Stomach (tissue), 9 donors: ENCODE measurements around the gene ZNF396. TPM values are rescaled to one million over a fixed set of nuclear protein-coding genes. Genes with fewer than 3 reads are reported as not detected.

ENCODE experiments used
- DNase-seq, 2 donors: peaks; one replicate each; pipeline versions ENCODE4 v3.0.0 to v3.0.0-alpha.2; 2013 to 2019
- H3K27ac ChIP-seq, 5 donors: fragments of 200-600 bp in 4 of 5; sonication (generic) in 4 of 5; one replicate each; pipeline ENCODE4 v1.5.1; 2013 to 2019; ENCODE audit warnings: mild to moderate bottlenecking in 1 of 5, moderate library complexity in 1 of 5
- H3K27me3 ChIP-seq, 3 donors: fragments of 200-600 bp; sonication (generic); one replicate each; pipeline ENCODE4 v1.5.1; 2017 to 2019; ENCODE audit warnings: mixed run types in 1 of 3
- H3K36me3 ChIP-seq, 4 donors: fragments of 200-600 bp; sonication (generic); 1 replicate in 3 of 4; 2 replicates in 1 of 4; pipeline ENCODE4 v1.5.1; 2016 to 2019
- H3K4me1 ChIP-seq, 4 donors: fragments of 200-600 bp; sonication (generic); one replicate each; pipeline ENCODE4 v1.5.1; 2016 to 2019
- H3K4me3 ChIP-seq, 4 donors: fragments of 200-600 bp; sonication (generic) in 3 of 4; one replicate each; pipeline ENCODE4 v1.5.1; 2016 to 2019; ENCODE audit warnings: mild to moderate bottlenecking in 1 of 4
- H3K9me3 ChIP-seq, 4 donors: fragments of 200-600 bp; sonication (generic); one replicate each; pipeline ENCODE4 v1.5.1; 2016 to 2019
- EP300 ChIP-seq: sonication (generic); formaldehyde crosslinking; IDR thresholded peaks from one replicate; pipeline ENCODE4 v1.6.1; 2017; ENCODE audit warnings: antibody characterized with exemption
- POLR2A ChIP-seq, 4 donors: fragments of 450-650 bp; IDR thresholded peaks; one replicate each; pipeline ENCODE4 v1.6.1; 2016; ENCODE audit warnings: antibody characterized with exemption in 4 of 4, control low read depth in 2 of 4, mild to moderate bottlenecking in 1 of 4, moderate library complexity in 1 of 4
- POLR2AphosphoS5 ChIP-seq, 3 donors: sonication (generic); formaldehyde crosslinking; IDR thresholded peaks; one replicate each; pipeline ENCODE4 v1.6.1; 2016; ENCODE audit warnings: antibody characterized with exemption in 3 of 3
- WGBS, 5 donors: extraction: QIAGEN DNeasy Blood & Tissue Kit in 3 of 5; methylation state at CpG; one replicate each; pipeline versions ENCODE4 v1.1.5 to v1.1.7; 2013 to 2018; 5-methylcytosine and 5-hydroxymethylcytosine counted together
- intact Hi-C: fragments of 100-400 bp; cut with DNase I; formaldehyde crosslinking; loops from one replicate; pipeline ENCODE4 v1.15.1; 2023; ENCODE audit warnings: low total_unique reads
- polyA plus RNA-seq, 3 donors: library from polyadenylated mRNA; stranded (reverse); fragments of 200-250 nt; gene quantifications; one replicate each; pipeline ENCODE4 v1.2.3, GENCODE V29; 2013
- total RNA-seq, 5 donors: library from RNA; depleted of rRNA; stranded (reverse); fragments of >200 nt; gene quantifications; one replicate each; pipeline versions ENCODE4 v1.1.0 to v1.2.3, GENCODE V29; 2014 to 2016
- TF ChIP-seq, protein P1 (sequence below), 7 experiments: fragments of 450-650 bp in 4 of 7; fragments of 200-600 bp in 3 of 7; sonication (generic) in 3 of 7; IDR thresholded peaks; one replicate each; pipeline ENCODE4 v1.5.1; 2016 to 2019; ENCODE audit warnings: antibody characterized with exemption in 7 of 7, control low read depth in 2 of 7, mild to moderate bottlenecking in 1 of 7
- donor health status: healthy with polysubstance abuse.
- donor health status: Bipolar disorder and iron deficiency.
- donor health status: healthy.

ZNF396 gene
- total and polyA plus RNA-seq, 8 donors, result 1.3 to 7.6 (median 4.3) TPM; not detected in 1

DNA sequence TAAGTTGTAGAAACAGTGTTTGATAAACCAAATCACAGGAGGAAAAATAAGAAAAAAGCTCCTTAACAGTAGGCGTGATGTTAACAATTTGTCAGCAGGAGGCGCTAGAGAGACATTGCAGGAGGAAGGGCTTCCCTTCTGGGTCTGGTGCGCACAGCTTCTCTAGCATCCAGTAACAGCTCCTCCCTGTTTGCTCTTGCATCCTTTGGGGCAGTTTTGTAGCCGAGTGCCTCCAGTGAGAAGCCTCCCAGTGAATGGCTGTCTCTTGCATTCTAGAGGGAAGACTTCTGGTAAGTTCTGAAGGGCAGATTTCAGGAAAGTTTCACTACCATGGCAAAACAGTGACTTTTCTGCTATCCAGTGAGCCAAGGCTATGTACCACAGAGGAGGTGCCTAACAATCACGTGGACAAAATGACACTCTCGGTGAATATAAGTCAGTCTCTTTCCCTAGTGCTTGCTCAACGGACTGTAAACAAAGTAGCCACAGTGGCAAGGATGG is 9.5 kb upstream of the ZNF396 start:
- no peaks in the 10 kb centered on the region for H3K4me1 ChIP-seq
- peaks cover 0 to 5% (median 0%) of the 10 kb centered on the region in 3 donors for H3K27me3 ChIP-seq
- no peak overlapping the region for H3K4me3 ChIP-seq
- H3K36me3 ChIP-seq, result no peaks in the 10 kb centered on the region
- TF ChIP-seq, protein P1, sequence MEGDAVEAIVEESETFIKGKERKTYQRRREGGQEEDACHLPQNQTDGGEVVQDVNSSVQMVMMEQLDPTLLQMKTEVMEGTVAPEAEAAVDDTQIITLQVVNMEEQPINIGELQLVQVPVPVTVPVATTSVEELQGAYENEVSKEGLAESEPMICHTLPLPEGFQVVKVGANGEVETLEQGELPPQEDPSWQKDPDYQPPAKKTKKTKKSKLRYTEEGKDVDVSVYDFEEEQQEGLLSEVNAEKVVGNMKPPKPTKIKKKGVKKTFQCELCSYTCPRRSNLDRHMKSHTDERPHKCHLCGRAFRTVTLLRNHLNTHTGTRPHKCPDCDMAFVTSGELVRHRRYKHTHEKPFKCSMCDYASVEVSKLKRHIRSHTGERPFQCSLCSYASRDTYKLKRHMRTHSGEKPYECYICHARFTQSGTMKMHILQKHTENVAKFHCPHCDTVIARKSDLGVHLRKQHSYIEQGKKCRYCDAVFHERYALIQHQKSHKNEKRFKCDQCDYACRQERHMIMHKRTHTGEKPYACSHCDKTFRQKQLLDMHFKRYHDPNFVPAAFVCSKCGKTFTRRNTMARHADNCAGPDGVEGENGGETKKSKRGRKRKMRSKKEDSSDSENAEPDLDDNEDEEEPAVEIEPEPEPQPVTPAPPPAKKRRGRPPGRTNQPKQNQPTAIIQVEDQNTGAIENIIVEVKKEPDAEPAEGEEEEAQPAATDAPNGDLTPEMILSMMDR (IDR thresholded peaks at IDR 0.05), result peak in 5 of 7 experiments; percentile 48 to 79 (median 77)
- no peak for TF ChIP-seq POLR2A (IDR thresholded peaks at IDR 0.05)
- no peak for TF ChIP-seq EP300
- intact Hi-C loops, result loop anchor here (10.0 kb wide), 1 partner anchor 568 kb away; no protein-coding TSS in a partner anchor
- no peak overlapping the region for H3K27ac ChIP-seq
- H3K9me3 ChIP-seq, result no peaks in the 10 kb centered on the region
- 15 to 23% (median 18%) methylated on average over 7 of the region's 7 CpGs for WGBS, 5 donors
- DNase-seq, result peak; percentile 72 to 93

DNA sequence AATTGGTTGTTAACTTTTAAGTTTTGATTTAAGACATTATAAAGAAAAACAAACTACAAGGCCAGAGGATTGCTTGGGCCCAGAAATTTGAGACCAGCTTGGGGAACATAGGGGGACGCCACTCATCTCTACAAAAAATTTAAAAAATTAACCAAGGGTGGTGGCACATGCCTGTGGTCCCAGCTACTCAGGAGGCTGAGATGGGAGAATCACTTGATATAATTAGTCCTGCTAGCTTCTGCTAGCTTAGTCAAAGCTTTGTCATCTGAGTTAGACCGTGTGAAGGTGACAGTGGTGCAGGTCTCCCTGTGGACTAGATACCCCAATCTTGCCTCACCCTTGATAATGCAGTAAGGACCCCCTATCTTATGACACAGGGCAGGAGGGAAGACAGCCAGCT is 6.0 kb upstream of the ZNF396 start:
- no peaks in the 10 kb centered on the region for H3K9me3 ChIP-seq
- peaks cover 0 to 5% (median 0%) of the 10 kb centered on the region in 3 donors for H3K27me3 ChIP-seq
- DNase-seq, result no peak
- H3K36me3 ChIP-seq, result no peaks in the 10 kb centered on the region
- peaks cover 0 to under 1% (median 0%) of the 10 kb centered on the region in 4 donors for H3K4me1 ChIP-seq
- intact Hi-C loops, result loop anchor here (10.0 kb wide), 1 partner anchor 572 kb away; no protein-coding TSS in a partner anchor
- no peak overlapping the region for H3K4me3 ChIP-seq
- WGBS, 5 donors, result 69 to 94% (median 88%) methylated on average over 2 of the region's 2 CpGs
- no peak overlapping the region for H3K27ac ChIP-seq
- TF ChIP-seq, protein P1 (IDR thresholded peaks at IDR 0.05), result no peak
- no peak for TF ChIP-seq POLR2AphosphoS5 (IDR thresholded peaks at IDR 0.05)
- no peak for TF ChIP-seq EP300
- TF ChIP-seq POLR2A (IDR thresholded peaks at IDR 0.05), result no peak

DNA sequence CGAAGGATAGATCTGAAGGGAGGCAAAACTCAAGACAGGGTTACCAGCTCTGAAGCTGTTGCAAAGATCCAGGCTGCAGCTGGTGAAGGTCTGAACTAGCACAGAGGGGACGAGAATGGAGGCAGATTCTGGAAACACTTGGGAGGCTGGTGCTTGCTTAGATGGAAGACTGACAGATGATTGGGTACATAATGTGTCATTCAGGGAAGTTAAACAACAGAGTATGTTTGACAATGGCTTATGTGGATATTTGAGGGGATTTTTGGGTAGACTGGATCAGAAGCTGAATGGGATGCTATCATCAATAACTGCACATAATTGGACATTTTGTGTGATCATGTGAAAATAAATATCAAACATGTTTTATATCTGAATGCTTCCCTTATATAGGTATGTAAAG is 2.3 kb upstream of the ZNF396 start:
- no peak for DNase-seq
- 67 to 73% (median 72%) methylated on average over 2 of the region's 2 CpGs for whole genome bisulfite sequencing, 5 donors
- Histone ChIP-seq H3K27ac (no peak overlapping the region), H3K4me3 (no peak overlapping the region), H3K27me3 (peaks cover 0 to 5% (median 0%) of the 10 kb centered on the region in 3 donors), H3K9me3 (no peaks in the 10 kb centered on the region), H3K36me3 (no peaks in the 10 kb centered on the region), H3K4me1 (peaks cover 0 to 17% (median 9%) of the 10 kb centered on the region in 4 donors)
- TF ChIP-seq, protein P1 (IDR thresholded peaks at IDR 0.05), result no peak
- TF ChIP-seq POLR2AphosphoS5 (IDR thresholded peaks at IDR 0.05) (no peak), EP300 (no peak), POLR2A (IDR thresholded peaks at IDR 0.05) (no peak)
- intact Hi-C loops, result no loop called here

DNA sequence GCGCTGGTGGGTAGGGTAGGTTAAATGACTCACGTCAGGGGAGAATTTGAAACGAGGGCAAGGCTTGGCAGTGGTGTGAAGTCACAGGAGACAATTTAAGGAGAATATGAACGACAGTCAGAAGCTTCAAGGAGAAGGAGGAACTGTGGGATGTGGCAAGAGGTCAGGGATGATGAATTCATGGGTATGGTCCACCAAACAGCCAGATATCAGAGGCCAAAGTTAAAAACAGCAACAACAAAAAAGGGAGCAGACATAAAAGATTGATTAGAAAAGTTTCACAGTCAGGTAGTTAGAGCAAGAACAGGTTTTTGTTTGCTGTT is 1.4 kb upstream of the ZNF396 start:
- 51 to 63% (median 60%) methylated on average over 4 of the region's 4 CpGs for WGBS, 5 donors

More for the DNA sequence above, 1.4 kb upstream of the ZNF396 start:
- no peak overlapping the region for H3K4me3 ChIP-seq
- DNase-seq, result no peak
- no peak overlapping the region for H3K27ac ChIP-seq
- peaks cover 0 to 17% (median 9%) of the 10 kb centered on the region in 4 donors for H3K4me1 ChIP-seq
- no peaks in the 10 kb centered on the region for H3K9me3 ChIP-seq
- intact Hi-C loops, result no loop called here
- TF ChIP-seq POLR2AphosphoS5 (IDR thresholded peaks at IDR 0.05) (no peak), EP300 (no peak), POLR2A (IDR thresholded peaks at IDR 0.05) (no peak)
- TF ChIP-seq, protein P1 (IDR thresholded peaks at IDR 0.05), result no peak
- H3K27me3 ChIP-seq, result peaks cover 0 to 4% (median 0%) of the 10 kb centered on the region in 3 donors
- peaks cover 0 to 5% (median 0%) of the 10 kb centered on the region in 4 donors for H3K36me3 ChIP-seq
